ENCODE data around the gene ACAP3.
A peak's percentile ranks its signal among the peaks of the same experiment; 100 is the strongest.

Gene ACAP3

DNA sequence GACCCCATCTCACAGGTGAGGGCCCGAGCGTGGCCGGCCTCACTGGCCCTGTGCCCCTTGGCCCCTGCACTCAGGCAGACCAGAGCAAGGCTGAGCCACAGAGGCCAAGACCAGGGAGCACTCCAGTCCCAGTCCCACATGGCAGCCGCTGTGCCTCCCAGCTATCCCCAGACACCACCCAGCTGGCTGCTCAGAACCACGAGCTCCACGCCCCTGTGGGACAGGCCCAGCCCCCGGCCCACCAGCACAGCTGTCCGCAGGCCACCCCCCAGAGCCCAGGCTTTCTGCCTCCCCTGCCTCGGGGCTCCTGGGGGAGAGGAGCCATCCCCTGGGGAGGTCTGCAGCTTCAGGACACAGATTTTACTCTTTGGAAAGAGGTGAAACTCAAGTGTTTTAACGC is 52.1 kb downstream of the ACAP3 start:
- Histone ChIP-seq H3K9ac (ENCODE audit: low read depth, low read length, poor library complexity) (no peak overlapping the region), H3K4me3 (ENCODE audit: low read length in 2 of 2) (peak overlapping the region in 1 of 2 donors; percentile 43), H3K4ac (ENCODE audit: low read length) (no peak overlapping the region), H3K79me1 (ENCODE audit: low read depth, low read length) (peaks cover 15% of the 10 kb centered on the region), H4K91ac (ENCODE audit: low read depth, low read length, poor library complexity) (no peak overlapping the region), H3K4me1 (ENCODE audit: control insufficient read depth in 2 of 2, insufficient read depth in 1 of 2, low read depth in 1 of 2, low read length in 2 of 2) (peaks cover 2 to 3% of the 10 kb centered on the region in 2 donors), H2BK12ac (ENCODE audit: low read length) (no peak overlapping the region), H3K18ac (ENCODE audit: low read length) (no peak overlapping the region), H3K27me3 (ENCODE audit: control insufficient read depth in 3 of 3, insufficient read depth in 3 of 3, low read depth in 1 of 3, low read length in 3 of 3) (no peaks in the 10 kb centered on the region), H4K8ac (ENCODE audit: low read depth, low read length) (no peak overlapping the region), H3K36me3 (replicated peaks in 1 of 2; ENCODE audit: control insufficient read depth in 2 of 2, insufficient read depth in 2 of 2, low read length in 2 of 2) (peaks cover 33 to 73% of the 10 kb centered on the region in 2 donors), H2AFZ (ENCODE audit: low read length) (no peak overlapping the region), H3K4me2 (ENCODE audit: insufficient read depth, low read length, poor library complexity, severe bottlenecking) (no peak overlapping the region), H3K9me3 (replicated peaks in 1 of 2; ENCODE audit: control insufficient read depth in 2 of 2, insufficient read depth in 1 of 2, low read depth in 1 of 2, low read length in 2 of 2) (peaks cover 0 to 3% of the 10 kb centered on the region in 2 donors), H2BK15ac (ENCODE audit: low read length) (no peak overlapping the region), H2AK5ac (ENCODE audit: low read depth, low read length) (no peak overlapping the region), H2BK120ac (ENCODE audit: low read depth, low read length) (no peak overlapping the region), H3K14ac (ENCODE audit: low read length) (no peak overlapping the region), H3K27ac (replicated peaks; ENCODE audit: low read length) (no peak overlapping the region), H2BK5ac (ENCODE audit: low read length) (no peak overlapping the region), H3K23ac (ENCODE audit: low read depth, low read length, poor library complexity) (no peak overlapping the region)
- WGBS, 2 donors (ENCODE audit: extremely low coverage in 2 of 2, insufficient read length in 2 of 2, insufficient replicate concordance in 1 of 2), result no CpG with 5 or more reads among the region's 10 CpGs
- no peak for DNase-seq (ENCODE audit: low spot score)

DNA sequence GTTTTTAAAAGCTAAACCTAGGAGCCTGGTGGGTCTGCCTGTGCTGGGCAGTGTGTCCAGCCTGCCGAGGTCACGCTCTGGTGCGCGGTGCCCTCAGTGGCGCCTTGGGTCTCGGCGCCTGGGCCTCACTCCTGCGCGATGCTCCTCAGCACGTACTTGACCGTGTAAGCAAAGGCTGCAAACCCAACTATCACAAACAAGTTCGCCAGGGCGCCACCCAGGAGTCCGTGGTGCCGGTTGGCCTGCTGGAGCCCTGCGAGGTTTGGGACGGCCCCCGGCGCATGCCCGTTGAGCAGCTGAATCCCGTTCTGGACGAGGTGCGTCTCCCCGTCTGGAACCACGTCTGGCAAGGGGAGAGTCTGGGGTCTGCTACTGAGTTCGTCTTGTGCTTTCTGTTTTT is 52.7 kb downstream of the ACAP3 start:
- peaks cover 2 to 3% of the 10 kb centered on the region in 2 donors for H3K4me1 ChIP-seq (ENCODE audit: control insufficient read depth in 2 of 2, insufficient read depth in 1 of 2, low read depth in 1 of 2, low read length in 2 of 2)
- no peak overlapping the region for H3K4me3 ChIP-seq (ENCODE audit: low read length in 2 of 2)
- H3K27ac ChIP-seq (replicated peaks; ENCODE audit: low read length), result no peak overlapping the region
- peaks cover 27 to 68% of the 10 kb centered on the region in 2 donors for H3K36me3 ChIP-seq (replicated peaks in 1 of 2; ENCODE audit: control insufficient read depth in 2 of 2, insufficient read depth in 2 of 2, low read length in 2 of 2)
- H2BK12ac ChIP-seq (ENCODE audit: low read length), result no peak overlapping the region
- no peak overlapping the region for H2BK120ac ChIP-seq (ENCODE audit: low read depth, low read length)
- H3K9me3 ChIP-seq (replicated peaks in 1 of 2; ENCODE audit: control insufficient read depth in 2 of 2, insufficient read depth in 1 of 2, low read depth in 1 of 2, low read length in 2 of 2), result peaks cover 0 to 3% of the 10 kb centered on the region in 2 donors
- H3K18ac ChIP-seq (ENCODE audit: low read length), result no peak overlapping the region
- whole genome bisulfite sequencing, 2 donors (ENCODE audit: extremely low coverage in 2 of 2, insufficient read length in 2 of 2, insufficient replicate concordance in 1 of 2), result no CpG with 5 or more reads among the region's 26 CpGs
- H2AK5ac ChIP-seq (ENCODE audit: low read depth, low read length), result no peak overlapping the region
- no peak for DNase-seq (ENCODE audit: low spot score)
- no peak overlapping the region for H4K8ac ChIP-seq (ENCODE audit: low read depth, low read length)
- H3K27me3 ChIP-seq (ENCODE audit: control insufficient read depth in 3 of 3, insufficient read depth in 3 of 3, low read depth in 1 of 3, low read length in 3 of 3), result no peaks in the 10 kb centered on the region
- H3K4me2 ChIP-seq (ENCODE audit: insufficient read depth, low read length, poor library complexity, severe bottlenecking), result no peak overlapping the region
- no peak overlapping the region for H2BK15ac ChIP-seq (ENCODE audit: low read length)
- no peak overlapping the region for H3K9ac ChIP-seq (ENCODE audit: low read depth, low read length, poor library complexity)
- no peak overlapping the region for H3K14ac ChIP-seq (ENCODE audit: low read length)
- no peak overlapping the region for H2AFZ ChIP-seq (ENCODE audit: low read length)
- peaks cover 15% of the 10 kb centered on the region for H3K79me1 ChIP-seq (ENCODE audit: low read depth, low read length)
- no peak overlapping the region for H4K91ac ChIP-seq (ENCODE audit: low read depth, low read length, poor library complexity)
- H3K23ac ChIP-seq (ENCODE audit: low read depth, low read length, poor library complexity), result no peak overlapping the region
- H2BK5ac ChIP-seq (ENCODE audit: low read length), result no peak overlapping the region
- H3K4ac ChIP-seq (ENCODE audit: low read length), result no peak overlapping the region

GRCh38 chr1:1254667-1254998 is 53.1 kb downstream of the ACAP3 start:
- Histone ChIP-seq H2AFZ (ENCODE audit: low read length) (no peak overlapping the region), H3K4me1 (ENCODE audit: control insufficient read depth in 2 of 2, insufficient read depth in 1 of 2, low read depth in 1 of 2, low read length in 2 of 2) (peaks cover 2 to 3% of the 10 kb centered on the region in 2 donors), H3K18ac (ENCODE audit: low read length) (no peak overlapping the region), H3K14ac (ENCODE audit: low read length) (no peak overlapping the region), H3K4ac (ENCODE audit: low read length) (no peak overlapping the region), H2BK120ac (ENCODE audit: low read depth, low read length) (no peak overlapping the region), H3K27me3 (ENCODE audit: control insufficient read depth in 3 of 3, insufficient read depth in 3 of 3, low read depth in 1 of 3, low read length in 3 of 3) (no peaks in the 10 kb centered on the region), H3K9ac (ENCODE audit: low read depth, low read length, poor library complexity) (no peak overlapping the region), H4K8ac (ENCODE audit: low read depth, low read length) (no peak overlapping the region), H2BK5ac (ENCODE audit: low read length) (no peak overlapping the region), H3K4me3 (ENCODE audit: low read length in 2 of 2) (no peak overlapping the region), H3K4me2 (ENCODE audit: insufficient read depth, low read length, poor library complexity, severe bottlenecking) (no peak overlapping the region), H3K27ac (replicated peaks; ENCODE audit: low read length) (no peak overlapping the region), H3K36me3 (replicated peaks in 1 of 2; ENCODE audit: control insufficient read depth in 2 of 2, insufficient read depth in 2 of 2, low read length in 2 of 2) (peaks cover 24 to 63% of the 10 kb centered on the region in 2 donors), H3K23ac (ENCODE audit: low read depth, low read length, poor library complexity) (no peak overlapping the region), H2BK15ac (ENCODE audit: low read length) (no peak overlapping the region), H4K91ac (ENCODE audit: low read depth, low read length, poor library complexity) (no peak overlapping the region), H3K9me3 (replicated peaks in 1 of 2; ENCODE audit: control insufficient read depth in 2 of 2, insufficient read depth in 1 of 2, low read depth in 1 of 2, low read length in 2 of 2) (peaks cover 0 to 3% of the 10 kb centered on the region in 2 donors), H2BK12ac (ENCODE audit: low read length) (no peak overlapping the region), H3K79me1 (ENCODE audit: low read depth, low read length) (peaks cover 15% of the 10 kb centered on the region), H2AK5ac (ENCODE audit: low read depth, low read length) (no peak overlapping the region)
- no CpG with 5 or more reads among the region's 21 CpGs for WGBS, 2 donors (ENCODE audit: extremely low coverage in 2 of 2, insufficient read length in 2 of 2, insufficient replicate concordance in 1 of 2)
- no peak for DNase-seq (ENCODE audit: low spot score)

- Histone ChIP-seq H3K4me1 (ENCODE audit: control insufficient read depth in 2 of 2, insufficient read depth in 1 of 2, low read depth in 1 of 2, low read length in 2 of 2) (peaks cover 2 to 3% of the 10 kb centered on the region in 2 donors), H3K9me3 (replicated peaks in 1 of 2; ENCODE audit: control insufficient read depth in 2 of 2, insufficient read depth in 1 of 2, low read depth in 1 of 2, low read length in 2 of 2) (peaks cover 0 to 2% of the 10 kb centered on the region in 2 donors), H3K4me2 (ENCODE audit: insufficient read depth, low read length, poor library complexity, severe bottlenecking) (no peak overlapping the region), H4K91ac (ENCODE audit: low read depth, low read length, poor library complexity) (no peak overlapping the region), H2BK120ac (ENCODE audit: low read depth, low read length) (no peak overlapping the region), H3K27ac (replicated peaks; ENCODE audit: low read length) (no peak overlapping the region), H2BK12ac (ENCODE audit: low read length) (no peak overlapping the region), H2BK15ac (ENCODE audit: low read length) (no peak overlapping the region), H3K27me3 (ENCODE audit: control insufficient read depth in 3 of 3, insufficient read depth in 3 of 3, low read depth in 1 of 3, low read length in 3 of 3) (no peaks in the 10 kb centered on the region), H4K8ac (ENCODE audit: low read depth, low read length) (no peak overlapping the region), H3K9ac (ENCODE audit: low read depth, low read length, poor library complexity) (no peak overlapping the region), H3K4ac (ENCODE audit: low read length) (no peak overlapping the region), H3K36me3 (replicated peaks in 1 of 2; ENCODE audit: control insufficient read depth in 2 of 2, insufficient read depth in 2 of 2, low read length in 2 of 2) (peaks cover 22 to 59% of the 10 kb centered on the region in 2 donors), H2AFZ (ENCODE audit: low read length) (no peak overlapping the region), H3K23ac (ENCODE audit: low read depth, low read length, poor library complexity) (no peak overlapping the region), H3K18ac (ENCODE audit: low read length) (no peak overlapping the region), H3K79me1 (ENCODE audit: low read depth, low read length) (peaks cover 13% of the 10 kb centered on the region), H3K14ac (ENCODE audit: low read length) (no peak overlapping the region), H2AK5ac (ENCODE audit: low read depth, low read length) (no peak overlapping the region), H3K4me3 (ENCODE audit: low read length in 2 of 2) (no peak overlapping the region), H2BK5ac (ENCODE audit: low read length) (no peak overlapping the region)
- no peak for DNase-seq (ENCODE audit: low spot score)
- no CpG with 5 or more reads among the region's 50 CpGs for WGBS, 2 donors (ENCODE audit: extremely low coverage in 2 of 2, insufficient read length in 2 of 2, insufficient replicate concordance in 1 of 2)
Measured at GRCh38 chr1:1253972-1254666, 53.6 kb downstream of the ACAP3 start.

Measured in neuronal stem cell (in vitro differentiated cells).